Activated naive CD8-positive, alpha-beta T cell (primary cell): ENCODE data around the gene CST1.
"Not testable (repeated sequence)": the region's sequence is repeated elsewhere in the genome, so short reads cannot be mapped to it uniquely, and the experiment has no call there.

Experiments used
- H3K27ac Mint-ChIP-seq: one replicate; pipeline ENCODE4 v1.8.0; 2021; ENCODE audit warnings: mixed read lengths
- H3K27me3 Mint-ChIP-seq: one replicate; pipeline ENCODE4 v1.8.0; 2021; ENCODE audit warnings: mixed read lengths
- H3K36me3 Mint-ChIP-seq: one replicate; pipeline ENCODE4 v1.8.0; 2021; ENCODE audit warnings: mixed read lengths
- H3K4me1 Mint-ChIP-seq: one replicate; pipeline ENCODE4 v1.8.0; 2021; ENCODE audit warnings: low read depth, mixed read lengths
- H3K4me3 Mint-ChIP-seq: one replicate; pipeline ENCODE4 v1.8.0; 2021; ENCODE audit warnings: mild to moderate bottlenecking, mixed read lengths
- H3K9me3 Mint-ChIP-seq: one replicate; pipeline ENCODE4 v1.8.0; 2021; ENCODE audit warnings: low read depth, mixed read lengths

The CST1 gene, protein sequence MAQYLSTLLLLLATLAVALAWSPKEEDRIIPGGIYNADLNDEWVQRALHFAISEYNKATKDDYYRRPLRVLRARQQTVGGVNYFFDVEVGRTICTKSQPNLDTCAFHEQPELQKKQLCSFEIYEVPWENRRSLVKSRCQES

GRCh38 chr20:23750786-23751185 lies at the start of gene CST1:
Gene CST1, minus strand, starts transcription at chr20:23750935. Its CDS starts 69 bp downstream, at chr20:23750866.
- H3K9me3 Mint-ChIP-seq, H3K4me3 Mint-ChIP-seq, H3K4me1 Mint-ChIP-seq, H3K27me3 Mint-ChIP-seq, H3K27ac Mint-ChIP-seq, H3K36me3 Mint-ChIP-seq: not testable (repeated sequence)

DNA sequence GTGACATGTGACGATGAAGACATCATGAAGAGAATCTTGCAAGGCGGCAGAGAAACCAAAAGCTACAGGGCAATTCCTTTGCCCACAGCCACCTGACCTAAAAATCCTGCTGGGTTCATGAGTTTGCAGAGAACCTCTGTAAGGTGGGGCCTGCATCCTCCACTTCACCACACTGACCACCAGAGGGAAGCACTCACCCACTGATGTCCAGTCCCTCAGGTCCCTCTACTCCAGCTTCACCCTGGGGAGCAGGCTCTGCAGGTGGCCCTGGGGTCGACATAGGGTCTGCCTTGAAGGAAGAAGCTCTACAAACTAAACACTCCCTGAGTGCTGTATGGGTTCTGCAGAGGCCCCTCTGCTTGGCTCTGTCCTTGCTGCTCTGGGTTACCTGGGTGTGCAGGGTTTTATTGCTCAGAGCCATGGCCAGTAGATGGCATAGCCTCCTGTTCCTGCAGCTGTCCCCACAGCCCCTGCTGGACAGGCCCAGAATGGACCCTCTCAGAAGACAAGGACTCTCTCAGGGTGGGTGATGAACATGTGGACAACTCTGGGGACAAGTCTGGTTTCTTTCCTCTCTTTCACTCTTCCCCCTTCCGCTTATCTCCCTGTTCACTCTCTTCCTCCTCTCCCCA lies 48.6 kb upstream of the CST1 start:
- not testable (repeated sequence) for H3K36me3 Mint-ChIP-seq, H3K9me3 Mint-ChIP-seq, H3K27me3 Mint-ChIP-seq

GRCh38 chr20:23795526-23795925 lies 44.8 kb upstream of the CST1 start:
- Mint-ChIP-seq H3K27ac (no peak overlapping the region), H3K27me3 (peaks cover 8% of the 10 kb centered on the region), H3K4me1 (no peaks in the 10 kb centered on the region), H3K9me3 (no peaks in the 10 kb centered on the region), H3K4me3 (no peak overlapping the region), H3K36me3 (no peaks in the 10 kb centered on the region)

More for the DNA sequence above, 48.6 kb upstream of the CST1 start:
- H3K4me3 Mint-ChIP-seq, H3K27ac Mint-ChIP-seq, H3K4me1 Mint-ChIP-seq: not testable (repeated sequence)

- Mint-ChIP-seq H3K27ac (no peak overlapping the region), H3K27me3 (peaks cover 8% of the 10 kb centered on the region), H3K4me1 (no peaks in the 10 kb centered on the region), H3K4me3 (no peak overlapping the region), H3K36me3 (no peaks in the 10 kb centered on the region), H3K9me3 (no peaks in the 10 kb centered on the region)
Observed at GRCh38 chr20:23794841-23795240, 44.1 kb upstream of the CST1 start.

GRCh38 chr20:23794065-23794464 lies 43.3 kb upstream of the CST1 start:
- Mint-ChIP-seq H3K27me3 (peaks cover 11% of the 10 kb centered on the region), H3K36me3 (no peaks in the 10 kb centered on the region), H3K9me3 (no peaks in the 10 kb centered on the region), H3K4me1 (no peaks in the 10 kb centered on the region), H3K27ac (no peak overlapping the region), H3K4me3 (no peak overlapping the region)

DNA sequence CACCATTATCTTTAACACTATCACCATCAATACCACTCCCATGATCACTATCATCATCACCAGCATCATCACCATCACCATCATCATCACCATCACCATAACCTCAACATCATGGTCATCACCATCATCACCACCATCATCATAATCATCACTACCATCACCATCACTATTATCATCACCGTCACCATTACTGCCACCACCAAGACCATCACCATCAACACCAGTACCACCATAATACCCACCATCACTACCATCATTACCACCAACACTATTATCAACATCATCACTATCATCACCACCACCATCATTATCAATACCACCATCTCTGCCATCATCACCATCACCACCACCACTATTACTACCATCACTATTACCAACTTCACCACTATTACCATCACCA lies 32.7 kb upstream of the CST1 start:
- peaks cover 7% of the 10 kb centered on the region for H3K27me3 Mint-ChIP-seq
- H3K4me3 Mint-ChIP-seq: no peak overlapping the region
- H3K27ac Mint-ChIP-seq: no peak overlapping the region
- no peaks in the 10 kb centered on the region for H3K9me3 Mint-ChIP-seq
- H3K36me3 Mint-ChIP-seq: no peaks in the 10 kb centered on the region
- H3K4me1 Mint-ChIP-seq: no peaks in the 10 kb centered on the region

- Mint-ChIP-seq H3K27ac (no peak overlapping the region), H3K4me3 (no peak overlapping the region), H3K4me1 (no peaks in the 10 kb centered on the region), H3K9me3 (no peaks in the 10 kb centered on the region), H3K36me3 (no peaks in the 10 kb centered on the region), H3K27me3 (peaks cover 7% of the 10 kb centered on the region)
Observed at GRCh38 chr20:23782366-23782983, 31.7 kb upstream of the CST1 start.

- H3K9me3 Mint-ChIP-seq, H3K4me3 Mint-ChIP-seq, H3K27me3 Mint-ChIP-seq: not testable (repeated sequence)
Observed at GRCh38 chr20:23778676-23779075, 27.9 kb upstream of the CST1 start.

GRCh38 chr20:23777380-23777779 lies 26.6 kb upstream of the CST1 start:
- H3K27me3 Mint-ChIP-seq: peaks cover 14% of the 10 kb centered on the region
- not testable (repeated sequence) for H3K4me3 Mint-ChIP-seq, H3K36me3 Mint-ChIP-seq, H3K4me1 Mint-ChIP-seq, H3K9me3 Mint-ChIP-seq, H3K27ac Mint-ChIP-seq

More at GRCh38 chr20:23778676-23779075, 27.9 kb upstream of the CST1 start:
- not testable (repeated sequence) for H3K36me3 Mint-ChIP-seq, H3K4me1 Mint-ChIP-seq, H3K27ac Mint-ChIP-seq

DNA sequence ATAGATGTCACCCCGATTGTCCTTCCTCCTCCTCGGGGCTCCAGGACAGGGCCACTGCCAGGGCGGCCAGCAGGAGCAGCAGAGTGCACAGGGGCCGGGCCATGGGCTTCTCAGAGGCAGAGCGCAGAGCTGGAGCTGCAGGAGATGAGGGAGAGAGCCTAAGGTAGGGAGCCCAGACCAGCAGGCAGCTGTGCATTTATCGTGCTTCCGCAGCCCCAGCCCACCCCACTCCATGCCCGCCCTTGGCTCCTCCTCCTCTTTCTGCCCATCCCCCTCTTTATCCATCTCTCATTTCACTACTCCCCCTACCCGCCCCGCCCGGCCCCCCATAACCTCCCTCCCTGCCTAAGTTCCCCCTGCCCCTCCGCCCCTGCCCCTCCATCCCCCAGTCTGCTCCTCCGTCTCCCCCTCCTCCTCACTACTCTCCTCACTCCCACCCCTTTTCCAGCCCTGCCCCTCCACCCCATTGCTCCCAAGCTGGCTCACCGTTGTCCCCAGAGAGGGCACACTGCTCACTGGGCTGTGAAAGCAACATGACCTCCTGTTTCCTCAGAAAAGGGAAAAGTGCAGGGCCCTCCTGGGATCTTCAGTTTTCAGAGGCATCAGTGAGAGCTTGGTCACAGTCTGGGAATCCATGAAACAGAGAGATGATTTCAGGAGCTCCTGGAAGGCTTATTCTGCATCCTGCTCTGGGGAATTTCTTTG lies 25.5 kb upstream of the CST1 start:
- H3K4me1 Mint-ChIP-seq: no peaks in the 10 kb centered on the region

GRCh38 chr20:23774081-23774480 lies 23.3 kb upstream of the CST1 start:
- Mint-ChIP-seq H3K4me3 (no peak overlapping the region), H3K4me1 (no peaks in the 10 kb centered on the region), H3K9me3 (no peaks in the 10 kb centered on the region), H3K27me3 (peaks cover 9% of the 10 kb centered on the region), H3K36me3 (no peaks in the 10 kb centered on the region), H3K27ac (no peak overlapping the region)

More for the DNA sequence above, 25.5 kb upstream of the CST1 start:
- H3K36me3 Mint-ChIP-seq: no peaks in the 10 kb centered on the region
- no peaks in the 10 kb centered on the region for H3K9me3 Mint-ChIP-seq
- H3K4me3 Mint-ChIP-seq: no peak overlapping the region
- no peak overlapping the region for H3K27ac Mint-ChIP-seq
- H3K27me3 Mint-ChIP-seq: peaks cover 10% of the 10 kb centered on the region

DNA sequence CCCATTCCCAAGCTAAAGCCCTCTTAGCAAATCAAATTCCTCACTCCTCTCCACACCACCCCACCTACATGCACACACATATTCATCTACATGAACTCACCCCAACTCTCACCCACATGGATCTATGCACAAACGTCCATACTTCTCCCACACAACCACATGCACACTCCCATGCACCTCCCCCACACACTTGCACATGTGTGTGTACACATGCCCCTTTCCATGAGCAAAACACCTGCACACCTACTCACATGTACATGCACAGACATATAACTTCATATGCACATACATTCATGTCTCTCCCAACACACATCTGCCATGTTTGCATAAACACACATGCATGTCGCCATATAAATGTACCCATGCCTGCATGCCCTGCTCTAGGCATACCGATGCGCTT lies 22.8 kb upstream of the CST1 start:
- Mint-ChIP-seq H3K27me3 (peaks cover 9% of the 10 kb centered on the region), H3K4me1 (no peaks in the 10 kb centered on the region), H3K27ac (no peak overlapping the region), H3K4me3 (no peak overlapping the region), H3K9me3 (no peaks in the 10 kb centered on the region), H3K36me3 (no peaks in the 10 kb centered on the region)

DNA sequence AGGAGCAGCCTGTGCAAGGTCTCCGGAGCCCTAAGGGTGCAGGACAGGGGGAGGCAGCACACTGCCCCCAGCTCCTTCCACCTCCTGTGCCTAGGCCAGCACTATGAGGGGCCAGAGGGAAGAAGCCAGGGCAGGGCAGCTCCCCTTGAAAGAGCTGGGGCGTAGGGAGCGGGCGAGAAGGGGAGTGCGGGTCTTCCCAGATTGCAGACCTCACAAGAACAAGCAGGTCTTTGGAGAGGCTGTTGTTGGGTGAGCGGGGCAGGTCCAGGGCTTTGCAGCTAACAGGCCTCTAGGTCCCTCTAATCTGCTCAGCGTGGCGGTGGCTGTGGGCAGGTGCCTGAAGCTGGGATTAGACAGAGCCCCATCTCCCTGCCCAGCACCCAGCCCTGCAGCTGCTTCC lies 22.4 kb upstream of the CST1 start:
- no peaks in the 10 kb centered on the region for H3K4me1 Mint-ChIP-seq

DNA sequence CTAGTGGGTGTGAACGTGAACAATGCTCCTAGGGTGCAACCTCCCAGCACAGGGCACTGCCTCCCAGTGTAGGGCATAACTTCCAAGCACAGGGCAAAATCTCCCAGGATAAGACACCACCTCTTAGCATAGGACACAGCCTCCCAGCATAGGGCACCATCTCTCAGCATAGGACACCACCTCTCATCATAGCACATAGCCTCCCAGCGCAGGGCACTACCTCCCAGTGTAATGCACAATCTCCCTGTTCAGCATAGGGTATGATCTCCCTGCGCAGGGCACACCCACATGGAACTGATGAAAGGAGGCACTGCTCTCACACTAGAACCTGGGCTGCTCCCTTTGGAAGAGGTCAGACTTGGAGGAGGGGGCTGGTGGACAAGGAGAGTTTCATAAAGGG lies 21.3 kb upstream of the CST1 start:
- Mint-ChIP-seq H3K27me3 (peaks cover 9% of the 10 kb centered on the region), H3K27ac (no peak overlapping the region), H3K4me3 (no peak overlapping the region), H3K4me1 (no peaks in the 10 kb centered on the region), H3K36me3 (no peaks in the 10 kb centered on the region), H3K9me3 (no peaks in the 10 kb centered on the region)

More for the DNA sequence above, 22.4 kb upstream of the CST1 start:
- no peak overlapping the region for H3K27ac Mint-ChIP-seq
- no peak overlapping the region for H3K4me3 Mint-ChIP-seq
- peaks cover 9% of the 10 kb centered on the region for H3K27me3 Mint-ChIP-seq
- no peaks in the 10 kb centered on the region for H3K36me3 Mint-ChIP-seq
- H3K9me3 Mint-ChIP-seq: no peaks in the 10 kb centered on the region

- H3K27me3 Mint-ChIP-seq: peaks cover 9% of the 10 kb centered on the region
- H3K36me3 Mint-ChIP-seq: no peaks in the 10 kb centered on the region
- no peak overlapping the region for H3K4me3 Mint-ChIP-seq
- no peak overlapping the region for H3K27ac Mint-ChIP-seq
- no peaks in the 10 kb centered on the region for H3K4me1 Mint-ChIP-seq
- H3K9me3 Mint-ChIP-seq: no peaks in the 10 kb centered on the region
Observed at GRCh38 chr20:23770384-23770783, 19.6 kb upstream of the CST1 start.
